Measurements from ENCODE around the gene SLC6A16. TPM values are rescaled to one million over a fixed set of nuclear protein-coding genes. Genes with fewer than 3 reads are reported as not detected.
A peak's percentile ranks its signal among the peaks of the same experiment; 100 is the strongest.
"Not testable (repeated sequence)": the region's sequence is repeated elsewhere in the genome, so short reads cannot be mapped to it uniquely, and the experiment has no call there.

SLC6A16 gene
- total and polyA plus RNA-seq, 7 donors, result 0.07 to 0.95 (median 0.27) TPM

GRCh38 chr19:49328741-49329140, 3.8 kb upstream of the SLC6A16 start:
- no peak overlapping the region for H3K27ac ChIP-seq
- H3K27me3 ChIP-seq (ENCODE audit: insufficient read depth in 3 of 3, low read length in 2 of 3), result no peaks in the 10 kb centered on the region
- no peak for DNase-seq
- peaks cover 2% of the 10 kb centered on the region for H3K9me3 ChIP-seq
- no peak for TF ChIP-seq CTCF (IDR thresholded peaks at IDR 0.05)
- H3K36me3 ChIP-seq (ENCODE audit: insufficient read depth in 1 of 2, low read depth in 1 of 2), result peaks cover 0 to 4% of the 10 kb centered on the region in 2 donors
- no peaks in the 10 kb centered on the region for H3K4me1 ChIP-seq
- no peak for ATAC-seq
- intact Hi-C loops (cut with DNase I), result no loop called here
- WGBS, 3 donors, result 87 to 91% (median 87%) methylated on average over 2 of the region's 2 CpGs
- H3K4me3 ChIP-seq, result no peak overlapping the region

- Histone ChIP-seq H3K27ac (no peak overlapping the region), H3K4me3 (no peak overlapping the region), H3K4me1 (no peaks in the 10 kb centered on the region), H3K9me3 (peaks cover 6% of the 10 kb centered on the region), H3K27me3 (ENCODE audit: insufficient read depth in 3 of 3, low read length in 2 of 3) (no peaks in the 10 kb centered on the region), H3K36me3 (ENCODE audit: insufficient read depth in 1 of 2, low read depth in 1 of 2) (peaks cover 0 to 4% of the 10 kb centered on the region in 2 donors)
- intact Hi-C loops (cut with DNase I), result no loop called here
- WGBS, 3 donors, result 61 to 74% (median 71%) methylated on average over 2 of the region's 2 CpGs
- no peak for DNase-seq
- peak; percentile 57 for TF ChIP-seq CTCF (IDR thresholded peaks at IDR 0.05)
- ATAC-seq, result peak; percentile 51 to 72 (median 66)
Measured at GRCh38 chr19:49327878-49328544, 3.0 kb upstream of the SLC6A16 start.

- 86 to 89% (median 87%) methylated on average over 3 of the region's 3 CpGs for WGBS, 3 donors
- H3K27ac ChIP-seq, result no peak overlapping the region
- H3K27me3 ChIP-seq (ENCODE audit: insufficient read depth in 3 of 3, low read length in 2 of 3), result no peaks in the 10 kb centered on the region
- ATAC-seq (no peak), DNase-seq (no peak)
- peaks cover 0 to 4% of the 10 kb centered on the region in 2 donors for H3K36me3 ChIP-seq (ENCODE audit: insufficient read depth in 1 of 2, low read depth in 1 of 2)
- no peak for TF ChIP-seq CTCF (IDR thresholded peaks at IDR 0.05)
- H3K4me1 ChIP-seq, result no peaks in the 10 kb centered on the region
- H3K9me3 ChIP-seq, result peaks cover 8% of the 10 kb centered on the region
- no peak overlapping the region for H3K4me3 ChIP-seq
- intact Hi-C loops (cut with DNase I), result no loop called here
Measured at GRCh38 chr19:49326165-49326704, 1.2 kb upstream of the SLC6A16 start.

- peaks cover 12% of the 10 kb centered on the region for H3K9me3 ChIP-seq
- H3K4me3 ChIP-seq; H3K36me3 ChIP-seq (ENCODE audit: insufficient read depth in 1 of 2, low read depth in 1 of 2); H3K4me1 ChIP-seq; ATAC-seq; DNase-seq; H3K27ac ChIP-seq; H3K27me3 ChIP-seq (ENCODE audit: insufficient read depth in 3 of 3, low read length in 2 of 3); intact Hi-C loops (cut with DNase I): not testable (repeated sequence)
- WGBS, 3 donors, result 90 to 95% (median 94%) methylated on average over 13 of the region's 13 CpGs
Measured at GRCh38 chr19:49325756-49326155, 765 bp upstream of the SLC6A16 start.

- H3K4me1 ChIP-seq, result no peaks in the 10 kb centered on the region
- H3K27me3 ChIP-seq (ENCODE audit: insufficient read depth in 3 of 3, low read length in 2 of 3), result no peaks in the 10 kb centered on the region
- peaks cover 12% of the 10 kb centered on the region for H3K9me3 ChIP-seq
- DNase-seq (no peak), ATAC-seq (no peak)
- H3K4me3 ChIP-seq, result no peak overlapping the region
- TF ChIP-seq CTCF (IDR thresholded peaks at IDR 0.05), result no peak
- intact Hi-C loops (cut with DNase I), result no loop called here
- no peaks in the 10 kb centered on the region for H3K36me3 ChIP-seq (ENCODE audit: insufficient read depth in 1 of 2, low read depth in 1 of 2)
- no peak overlapping the region for H3K27ac ChIP-seq
Measured at GRCh38 chr19:49318296-49318695, 6.7 kb downstream of the SLC6A16 start.
